Effector memory CD4-positive, alpha-beta T cell (primary cell): ENCODE measurements around the gene PLEKHG3.

Source experiments
- DNase-seq, 3 donors: peaks; one replicate each; pipeline ENCODE4 v3.0.0-alpha.2; 2020
- H3K27ac ChIP-seq: 2 replicates; pipeline ENCODE4 v1.7.0; 2013; ENCODE audit warnings: mild to moderate bottlenecking, low read length, moderate library complexity; ENCODE audit not compliant: insufficient read depth, poor library complexity, severe bottlenecking
- H3K27me3 ChIP-seq: replicated peaks from 2 replicates; pipeline ENCODE4 v1.7.0; 2013; ENCODE audit warnings: mild to moderate bottlenecking, low read length; ENCODE audit not compliant: insufficient read depth, control insufficient read depth, poor library complexity, severe bottlenecking
- H3K36me3 ChIP-seq: 2 replicates; pipeline ENCODE4 v1.7.0; 2013; ENCODE audit warnings: mild to moderate bottlenecking, low read length, moderate library complexity; ENCODE audit not compliant: control insufficient read depth, insufficient read depth
- H3K4me1 ChIP-seq: 2 replicates; pipeline ENCODE4 v1.7.0; 2013; ENCODE audit warnings: low read length, mild to moderate bottlenecking; ENCODE audit not compliant: control insufficient read depth, insufficient read depth, poor library complexity, severe bottlenecking
- H3K4me3 ChIP-seq: 2 replicates; pipeline ENCODE4 v1.7.0; 2013; ENCODE audit warnings: low read length, low read depth, mild to moderate bottlenecking; ENCODE audit not compliant: insufficient read depth, poor library complexity, severe bottlenecking
- H3K9me3 ChIP-seq: 2 replicates; pipeline ENCODE4 v1.7.0; 2013; ENCODE audit warnings: mild to moderate bottlenecking, low read length, moderate library complexity; ENCODE audit not compliant: control insufficient read depth

PLEKHG3 gene

GRCh38 chr14:64723691-64724577, 19.7 kb downstream of the PLEKHG3 start:
- Histone ChIP-seq H3K27ac (peak overlapping the region; percentile 59), H3K9me3 (no peaks in the 10 kb centered on the region), H3K36me3 (no peaks in the 10 kb centered on the region), H3K4me3 (no peak overlapping the region), H3K27me3 (no peaks in the 10 kb centered on the region), H3K4me1 (peaks cover 98% of the 10 kb centered on the region)
- DNase-seq = peak; percentile 30 to 35 (median 32)

- H3K36me3 ChIP-seq = no peaks in the 10 kb centered on the region
- no peak overlapping the region for H3K4me3 ChIP-seq
- no peaks in the 10 kb centered on the region for H3K27me3 ChIP-seq
- no peaks in the 10 kb centered on the region for H3K9me3 ChIP-seq
- peaks cover 98% of the 10 kb centered on the region for H3K4me1 ChIP-seq
- H3K27ac ChIP-seq = peak overlapping the region; percentile 59
- DNase-seq = no peak
These were observed 20.3 kb downstream of the PLEKHG3 start for GRCh38 chr14:64724578-64724930.

- DNase-seq = no peak
- no peaks in the 10 kb centered on the region for H3K27me3 ChIP-seq
- H3K9me3 ChIP-seq = no peaks in the 10 kb centered on the region
- peak overlapping the region; percentile 59 for H3K27ac ChIP-seq
- peaks cover 5% of the 10 kb centered on the region for H3K36me3 ChIP-seq
- peaks cover 98% of the 10 kb centered on the region for H3K4me1 ChIP-seq
- peak overlapping the region; percentile 11 for H3K4me3 ChIP-seq
These were observed 21.1 kb downstream of the PLEKHG3 start for GRCh38 chr14:64725261-64725815.

- H3K27me3 ChIP-seq = no peaks in the 10 kb centered on the region
- no peak for DNase-seq
- peaks cover 10% of the 10 kb centered on the region for H3K36me3 ChIP-seq
- no peaks in the 10 kb centered on the region for H3K9me3 ChIP-seq
- peak overlapping the region; percentile 11 for H3K4me3 ChIP-seq
- peak overlapping the region; percentile 59 for H3K27ac ChIP-seq
- peaks cover 95% of the 10 kb centered on the region for H3K4me1 ChIP-seq
These were observed 21.8 kb downstream of the PLEKHG3 start for GRCh38 chr14:64725879-64726584.

- Histone ChIP-seq H3K27me3 (no peaks in the 10 kb centered on the region), H3K27ac (peak overlapping the region; percentile 59), H3K4me3 (peak overlapping the region; percentile 14), H3K4me1 (peaks cover 90% of the 10 kb centered on the region), H3K36me3 (peaks cover 15% of the 10 kb centered on the region), H3K9me3 (no peaks in the 10 kb centered on the region)
- DNase-seq = peak; percentile 62 to 75 (median 74)
These were observed 22.3 kb downstream of the PLEKHG3 start for GRCh38 chr14:64726585-64726890.

- peaks cover 80% of the 10 kb centered on the region for H3K4me1 ChIP-seq
- peaks cover 26% of the 10 kb centered on the region for H3K36me3 ChIP-seq
- no peaks in the 10 kb centered on the region for H3K27me3 ChIP-seq
- no peak for DNase-seq
- no peak overlapping the region for H3K4me3 ChIP-seq
- H3K27ac ChIP-seq = peak overlapping the region; percentile 59
- no peaks in the 10 kb centered on the region for H3K9me3 ChIP-seq
These were observed 23.4 kb downstream of the PLEKHG3 start for GRCh38 chr14:64727551-64728071.

DNA sequence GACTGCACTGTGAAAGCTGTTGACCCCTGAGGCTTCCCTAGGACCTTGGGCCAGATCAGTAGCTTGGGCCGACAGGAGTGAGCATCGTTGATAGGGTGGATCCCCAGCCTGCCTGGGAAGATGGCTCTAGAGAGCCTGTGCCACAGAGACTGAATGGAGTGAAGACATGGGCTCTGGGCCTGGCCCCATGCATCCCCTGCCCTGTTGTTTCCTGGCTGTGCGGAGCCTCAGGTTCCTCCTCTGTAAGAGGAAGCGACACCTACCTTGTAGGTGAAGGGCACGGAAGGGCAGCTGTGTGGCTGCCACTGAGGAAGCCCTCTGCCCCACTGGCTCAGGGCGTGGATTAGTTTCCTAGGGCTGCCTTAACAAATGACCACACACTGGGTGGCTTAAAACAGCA, 23.9 kb downstream of the PLEKHG3 start:
- H3K27ac ChIP-seq = peak overlapping the region; percentile 59
- H3K4me1 ChIP-seq = peaks cover 77% of the 10 kb centered on the region
- no peaks in the 10 kb centered on the region for H3K9me3 ChIP-seq
- no peak for DNase-seq
- peaks cover 31% of the 10 kb centered on the region for H3K36me3 ChIP-seq
- H3K4me3 ChIP-seq = no peak overlapping the region
- H3K27me3 ChIP-seq = no peaks in the 10 kb centered on the region

- Histone ChIP-seq H3K27me3 (no peaks in the 10 kb centered on the region), H3K4me3 (no peak overlapping the region), H3K4me1 (peaks cover 76% of the 10 kb centered on the region), H3K27ac (peak overlapping the region; percentile 59), H3K9me3 (no peaks in the 10 kb centered on the region), H3K36me3 (peaks cover 36% of the 10 kb centered on the region)
- no peak for DNase-seq
These were observed 24.6 kb downstream of the PLEKHG3 start for GRCh38 chr14:64728856-64729255.

DNA sequence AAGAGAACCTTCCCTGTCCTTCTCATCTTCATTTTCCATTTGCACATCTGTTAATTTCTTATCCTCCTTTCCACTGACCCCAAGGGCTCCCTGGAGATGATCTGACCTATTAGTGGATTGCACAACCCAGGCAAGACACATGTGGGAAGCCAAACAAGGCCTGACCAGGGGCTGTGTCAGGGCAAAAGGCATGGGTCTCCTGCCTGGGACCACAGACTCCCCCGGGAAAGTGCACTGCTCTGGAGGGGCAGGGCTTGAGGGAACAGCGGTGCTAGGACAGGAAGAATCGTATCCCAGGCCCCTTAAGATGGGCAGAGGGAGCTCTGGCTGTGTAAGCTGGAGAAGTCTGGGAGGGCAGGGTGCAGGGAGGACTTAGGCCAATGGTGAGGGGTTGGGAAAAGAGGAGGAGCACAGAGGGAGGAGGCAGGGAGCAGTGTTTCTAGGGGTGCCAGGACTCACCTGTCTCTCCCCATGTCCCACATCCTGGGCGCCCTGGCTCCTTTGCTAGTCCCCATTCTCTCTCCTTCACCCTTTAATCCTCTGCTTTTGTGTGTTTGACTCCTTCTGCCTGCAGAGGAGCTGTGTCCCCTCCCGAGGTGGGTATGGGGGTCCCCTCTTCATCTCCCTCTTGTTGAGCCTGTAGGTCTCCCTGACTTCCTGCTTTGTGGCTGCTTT, 25.3 kb downstream of the PLEKHG3 start:
- H3K27ac ChIP-seq = peak overlapping the region; percentile 29
- DNase-seq = no peak
- H3K4me3 ChIP-seq = no peak overlapping the region
- H3K27me3 ChIP-seq = no peaks in the 10 kb centered on the region
- peaks cover 36% of the 10 kb centered on the region for H3K36me3 ChIP-seq
- no peaks in the 10 kb centered on the region for H3K9me3 ChIP-seq
- peaks cover 76% of the 10 kb centered on the region for H3K4me1 ChIP-seq
